ENCODE measurements around the gene TNP1. TPM values are rescaled to one million over a fixed set of nuclear protein-coding genes. Genes with fewer than 3 reads are reported as not detected.

The TNP1 gene
- total and polyA plus RNA-seq, 10 donors = not detected

GRCh38 chr2:216887138-216887537 is 27.3 kb upstream of the TNP1 start:
- no peak overlapping the region for H3K4me3 ChIP-seq
- no peaks in the 10 kb centered on the region for H3K36me3 ChIP-seq
- peaks cover 0 to 5% (median 0%) of the 10 kb centered on the region in 7 donors for H3K27me3 ChIP-seq (replicated peaks in 1 of 7)
- no peaks in the 10 kb centered on the region for H3K9me3 ChIP-seq
- no peaks in the 10 kb centered on the region for H3K4me1 ChIP-seq
- no peak overlapping the region for H3K27ac ChIP-seq
- no peak for DNase-seq
- 87 to 96% (median 90%) methylated on average over 8 of the region's 8 CpGs for WGBS, 5 donors
- intact Hi-C loops (cut with DNase I; ENCODE audit: low total_unique reads) = no loop called here
- TF ChIP-seq POLR2A (IDR thresholded peaks at IDR 0.05) (no peak), CTCF (IDR thresholded peaks at IDR 0.05 in 8 of 11, conservative IDR thresholded peaks at IDR 0.05 in 3 of 11) (no peak), POLR2AphosphoS5 (IDR thresholded peaks at IDR 0.05) (no peak)

- peaks cover 0 to 11% (median 0%) of the 10 kb centered on the region in 6 donors for H3K4me1 ChIP-seq
- no peak overlapping the region for H3K4me3 ChIP-seq
- no peaks in the 10 kb centered on the region for H3K27me3 ChIP-seq (replicated peaks in 1 of 7)
- no peaks in the 10 kb centered on the region for H3K36me3 ChIP-seq
- DNase-seq = peak; percentile 71
- H3K27ac ChIP-seq = no peak overlapping the region
- intact Hi-C loops (cut with DNase I; ENCODE audit: low total_unique reads) = no loop called here
- TF ChIP-seq CTCF (IDR thresholded peaks at IDR 0.05 in 8 of 11, conservative IDR thresholded peaks at IDR 0.05 in 3 of 11) = no peak
- no peak for TF ChIP-seq POLR2A (IDR thresholded peaks at IDR 0.05)
- no peak for TF ChIP-seq POLR2AphosphoS5 (IDR thresholded peaks at IDR 0.05)
- WGBS, 5 donors = 94 to 96% (median 95%) methylated on average over 9 to 32 of the region's 32 CpGs
- H3K9me3 ChIP-seq = no peaks in the 10 kb centered on the region
Measured at GRCh38 chr2:216885117-216885553, 25.3 kb upstream of the TNP1 start.

GRCh38 chr2:216884347-216884746 is 24.5 kb upstream of the TNP1 start:
- TF ChIP-seq POLR2A (IDR thresholded peaks at IDR 0.05) = no peak
- TF ChIP-seq POLR2AphosphoS5 (IDR thresholded peaks at IDR 0.05) = no peak
- no peak for TF ChIP-seq CTCF (IDR thresholded peaks at IDR 0.05 in 8 of 11, conservative IDR thresholded peaks at IDR 0.05 in 3 of 11)
- Histone ChIP-seq H3K4me1 (peaks cover 0 to 13% (median 0%) of the 10 kb centered on the region in 6 donors), H3K27me3 (replicated peaks in 1 of 7) (no peaks in the 10 kb centered on the region), H3K9me3 (no peaks in the 10 kb centered on the region), H3K36me3 (no peaks in the 10 kb centered on the region), H3K27ac (no peak overlapping the region), H3K4me3 (no peak overlapping the region)
- intact Hi-C loops (cut with DNase I; ENCODE audit: low total_unique reads) = no loop called here
- 60 to 96% (median 93%) methylated on average over 1 to 2 of the region's 2 CpGs; no CpG with 5 or more reads in 1 of the 5 donors for WGBS, 5 donors
- DNase-seq = no peak

- TF ChIP-seq POLR2AphosphoS5 (IDR thresholded peaks at IDR 0.05) = no peak
- no peaks in the 10 kb centered on the region for H3K9me3 ChIP-seq
- no peak overlapping the region for H3K4me3 ChIP-seq
- no peak for DNase-seq
- H3K27me3 ChIP-seq (replicated peaks in 1 of 7) = no peaks in the 10 kb centered on the region
- H3K4me1 ChIP-seq = peaks cover 0 to 13% (median 0%) of the 10 kb centered on the region in 6 donors
- WGBS, 5 donors = 82 to 92% (median 86%) methylated on average over 6 of the region's 6 CpGs
- H3K27ac ChIP-seq = no peak overlapping the region
- intact Hi-C loops (cut with DNase I; ENCODE audit: low total_unique reads) = no loop called here
- H3K36me3 ChIP-seq = no peaks in the 10 kb centered on the region
Measured at GRCh38 chr2:216882876-216883275, 23.0 kb upstream of the TNP1 start.

- intact Hi-C loops (cut with DNase I; ENCODE audit: low total_unique reads) = no loop called here
- H3K27ac ChIP-seq = peak overlapping the region in 1 of 8 donors; percentile 51
- 66 to 96% (median 73%) methylated on average over 4 of the region's 4 CpGs for WGBS, 5 donors
Measured at GRCh38 chr2:216881411-216881810, 21.5 kb upstream of the TNP1 start.

More at GRCh38 chr2:216881411-216881810, 21.5 kb upstream of the TNP1 start:
- DNase-seq = no peak
- H3K36me3 ChIP-seq = no peaks in the 10 kb centered on the region
- no peak for TF ChIP-seq POLR2AphosphoS5 (IDR thresholded peaks at IDR 0.05)
- no peak for TF ChIP-seq POLR2A (IDR thresholded peaks at IDR 0.05)
- no peak for TF ChIP-seq CTCF (IDR thresholded peaks at IDR 0.05 in 8 of 11, conservative IDR thresholded peaks at IDR 0.05 in 3 of 11)
- no peaks in the 10 kb centered on the region for H3K27me3 ChIP-seq (replicated peaks in 1 of 7)
- H3K4me3 ChIP-seq = no peak overlapping the region
- H3K9me3 ChIP-seq = no peaks in the 10 kb centered on the region
- H3K4me1 ChIP-seq = peaks cover 0 to 13% (median 0%) of the 10 kb centered on the region in 6 donors
